HG03095 (cell line): ENCODE results near the gene FAM234B.

Experiments used
- ATAC-seq: cut with Tn5 transposase; IDR thresholded peaks from one replicate; pipeline ENCODE4 v1.9.1; 2021; ENCODE audit warnings: moderate library complexity; ENCODE audit not compliant: unreplicated experiment

The FAM234B gene

DNA sequence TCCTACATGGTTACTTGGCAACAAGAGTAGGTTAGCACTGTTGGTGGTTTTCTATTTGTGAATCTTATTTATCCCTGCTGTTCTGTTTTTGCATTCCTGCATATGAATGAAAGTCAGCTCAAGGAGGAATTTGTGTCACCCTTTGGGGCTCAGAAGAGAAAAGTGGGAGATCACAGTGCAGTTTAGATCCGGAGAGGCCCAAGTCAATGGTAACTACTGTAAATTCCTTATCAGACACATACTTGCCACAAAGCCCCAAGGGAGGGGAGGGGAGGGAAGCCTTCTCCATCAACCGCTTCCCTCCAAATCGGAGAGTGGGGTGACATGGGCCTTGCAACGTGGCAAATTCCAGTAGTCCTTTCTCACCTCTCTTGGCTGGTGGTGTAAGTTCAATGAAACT, 44.3 kb downstream of the FAM234B start:
- no peak for ATAC-seq

DNA sequence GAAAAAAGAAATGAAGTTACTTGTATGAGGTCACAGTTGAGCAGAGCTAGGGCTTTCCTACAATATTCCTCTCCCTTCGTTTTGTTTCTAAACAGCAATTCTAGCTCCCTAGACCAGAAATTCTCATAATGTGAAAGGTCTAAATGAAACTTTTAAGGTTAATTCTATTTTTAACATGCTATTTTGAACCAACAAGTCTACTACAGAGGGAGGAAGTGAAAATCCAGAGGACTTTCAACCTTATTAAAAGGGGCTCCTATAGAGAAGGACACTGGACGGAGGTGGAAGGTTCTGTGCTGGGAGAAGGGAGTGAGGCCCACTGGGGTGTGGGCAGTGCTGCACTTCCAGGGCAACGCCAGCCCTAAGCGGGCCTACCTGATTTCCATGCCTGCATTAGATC, 45.9 kb downstream of the FAM234B start:
- peak; percentile 42 for ATAC-seq

DNA sequence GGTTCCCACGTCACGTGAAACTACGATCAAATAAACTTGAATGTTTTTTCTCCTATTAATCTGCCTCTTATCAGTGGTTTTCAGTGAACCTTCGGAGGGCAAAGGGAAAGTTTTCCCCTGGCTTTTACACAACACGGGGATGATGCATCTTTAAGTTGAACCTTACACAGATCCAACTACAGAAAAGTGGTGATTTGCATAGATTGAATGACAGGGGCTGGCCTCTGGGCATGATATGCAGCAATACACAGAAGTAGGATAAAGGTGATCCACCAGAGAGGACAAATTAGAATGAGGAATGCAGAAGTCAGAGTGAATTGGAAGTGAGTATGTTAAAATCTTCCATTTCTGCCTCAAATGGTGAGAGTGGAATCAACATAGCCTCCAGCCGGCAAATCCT, 47.7 kb downstream of the FAM234B start:
- no peak for ATAC-seq

DNA sequence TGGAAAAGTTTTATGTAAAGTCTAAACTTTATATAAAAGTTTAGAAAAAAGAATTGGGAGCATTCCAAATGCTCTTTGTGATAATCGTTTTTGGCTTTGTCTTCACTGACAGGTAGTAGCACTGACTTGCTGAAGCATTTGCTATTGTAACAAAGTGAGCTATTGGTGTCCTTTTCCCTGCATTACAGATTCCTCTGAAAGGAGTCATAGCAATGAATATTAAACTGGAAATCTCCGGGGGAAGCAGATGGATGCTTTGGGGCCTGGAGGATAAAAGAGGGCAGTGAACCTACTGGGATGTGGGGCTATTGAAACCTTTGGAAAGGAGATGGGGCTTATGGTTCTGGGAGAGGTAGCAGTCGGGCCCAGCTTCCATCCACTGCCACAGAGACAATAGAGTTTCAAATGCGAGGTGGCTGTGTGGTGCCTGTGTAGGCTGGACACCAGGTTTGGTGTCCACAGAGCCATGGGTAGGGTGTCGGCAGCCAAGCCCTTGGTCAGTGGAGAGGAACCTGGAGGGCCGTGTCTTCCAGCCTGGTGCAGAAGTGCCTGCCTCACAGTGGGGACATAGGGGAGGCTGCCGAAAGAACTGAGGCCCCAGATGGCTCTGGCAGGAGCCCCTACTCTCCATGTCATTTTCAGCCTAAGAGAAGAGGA, 49.1 kb downstream of the FAM234B start:
- no peak for ATAC-seq

DNA sequence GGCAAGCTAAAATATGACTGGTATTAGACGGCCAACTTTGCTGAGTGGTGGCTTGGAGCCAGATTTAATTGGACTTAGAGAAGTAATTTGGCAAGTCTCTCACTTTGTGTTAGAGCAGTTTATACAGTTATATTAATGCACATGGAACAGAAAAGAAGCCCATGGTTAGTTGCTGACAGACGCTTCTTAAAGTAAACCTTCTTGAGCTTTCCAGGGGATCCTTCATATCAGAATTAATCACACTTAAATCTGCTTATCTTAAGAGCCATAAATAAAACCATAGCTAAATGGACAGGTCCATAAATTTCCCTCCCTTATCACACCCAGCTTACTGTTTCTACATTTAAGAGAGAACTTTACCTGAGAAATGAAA, 49.7 kb downstream of the FAM234B start:
- no peak for ATAC-seq

DNA sequence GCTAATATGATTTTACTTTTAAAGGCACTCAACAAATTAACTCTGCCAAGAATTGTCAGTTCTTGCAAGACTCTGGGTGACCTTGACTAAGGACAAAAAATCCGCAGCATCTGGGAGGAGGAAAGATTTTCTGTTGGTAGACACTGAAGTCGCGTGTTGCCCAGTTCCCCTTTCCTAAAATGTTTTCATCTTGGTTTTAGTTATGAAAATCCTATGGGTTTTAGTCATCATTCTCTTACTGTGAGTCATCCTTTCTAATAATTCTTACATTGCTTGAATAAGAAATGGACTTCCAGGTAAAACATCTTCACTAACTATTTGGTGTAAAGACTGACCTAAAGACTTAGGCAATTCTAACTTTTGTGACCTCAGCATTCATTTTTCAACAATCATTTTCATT, 50.2 kb downstream of the FAM234B start:
- ATAC-seq: peak; percentile 46

DNA sequence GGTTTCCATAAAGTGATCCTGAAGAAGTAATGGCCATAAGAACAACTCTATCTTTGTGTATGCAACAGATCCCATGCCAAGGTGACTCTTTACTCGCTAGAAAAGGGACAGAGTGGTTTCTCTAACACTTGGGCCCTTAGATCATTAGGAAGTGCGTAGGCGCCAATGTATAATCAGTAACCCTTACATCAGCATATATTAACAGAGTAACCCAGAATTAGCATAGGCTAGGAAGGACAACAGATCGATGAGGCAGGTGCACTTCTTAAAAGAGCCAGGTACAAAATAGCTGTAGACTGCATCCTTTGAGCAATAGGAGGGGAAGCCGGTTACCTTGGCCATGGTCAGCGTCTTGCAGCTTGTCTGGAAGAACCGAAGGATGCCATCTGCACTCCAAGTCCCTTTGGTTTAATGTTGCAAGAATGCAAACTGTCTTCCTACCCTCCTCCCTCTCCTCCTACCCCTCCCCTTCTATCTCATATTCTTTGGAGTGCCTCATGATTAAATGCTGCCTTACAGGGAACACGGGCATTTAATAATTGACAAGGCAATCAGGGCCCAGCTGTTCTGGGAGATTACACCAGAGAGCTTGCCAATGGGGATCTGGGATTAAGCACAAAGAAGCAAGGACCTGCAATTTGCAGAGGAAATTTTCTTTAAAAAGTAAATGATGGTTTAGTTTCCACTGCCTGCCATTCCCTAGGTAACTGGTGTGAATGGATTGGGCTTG, 51.2 kb downstream of the FAM234B start:
- ATAC-seq: no peak

DNA sequence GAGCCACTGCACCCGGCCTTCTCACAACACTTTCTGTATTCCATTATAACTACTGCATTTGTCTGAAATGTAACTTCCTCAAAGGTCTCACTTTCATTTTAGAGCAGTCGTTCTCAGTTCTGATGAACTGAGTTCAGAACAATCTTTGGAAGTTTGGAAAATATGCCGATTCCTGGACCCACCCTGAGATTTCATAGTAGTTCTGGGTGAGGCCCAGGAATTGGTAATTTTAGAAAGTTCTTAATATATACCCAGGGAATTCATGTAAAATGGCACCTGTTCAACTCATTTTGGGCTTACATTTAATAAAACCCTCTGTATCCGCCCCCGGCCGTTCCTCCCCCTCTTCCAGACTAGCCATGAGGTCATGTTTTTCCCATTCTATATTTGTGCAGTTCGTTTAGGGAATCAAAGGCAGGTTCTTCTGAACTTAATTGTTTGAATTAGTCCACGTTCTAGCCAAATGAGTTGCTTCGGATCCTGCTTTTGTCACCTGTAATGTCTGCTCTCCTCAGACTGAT, 53.4 kb downstream of the FAM234B start:
- no peak for ATAC-seq

DNA sequence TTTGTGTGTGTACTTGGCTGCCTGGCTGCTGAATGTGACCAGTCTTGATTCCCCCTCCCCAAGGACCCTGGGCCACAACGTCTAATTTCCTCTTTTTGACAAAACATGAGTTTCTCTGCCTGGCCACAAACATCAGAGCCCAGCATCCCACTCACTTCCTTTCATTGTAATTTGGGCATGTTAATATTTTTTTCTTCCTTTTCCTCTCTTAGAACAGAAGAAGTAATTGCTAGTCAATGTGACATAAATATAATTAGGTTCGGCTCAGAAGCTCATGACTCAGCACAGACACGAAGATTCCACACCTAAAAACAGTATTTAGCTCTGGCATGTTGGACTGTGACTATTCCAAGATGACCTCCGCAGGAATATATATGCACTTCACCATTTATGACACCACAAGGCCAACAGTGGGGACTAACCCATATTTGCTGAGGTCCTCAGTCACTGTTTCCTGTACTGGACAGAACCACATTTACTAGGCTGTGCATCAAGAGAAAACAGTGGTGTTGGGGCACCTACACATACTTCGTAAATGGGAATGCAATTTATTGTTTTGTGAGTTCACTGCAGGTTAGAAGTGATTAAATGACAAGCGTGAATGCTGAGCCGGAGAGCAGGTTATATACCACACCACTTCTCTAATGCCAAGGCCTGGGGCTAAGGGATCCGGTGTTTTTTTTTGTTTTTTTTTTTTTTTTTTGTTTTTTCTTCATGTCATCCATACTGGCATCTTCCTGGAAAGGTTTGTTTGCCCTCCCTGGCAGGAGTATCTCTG, 55.1 kb downstream of the FAM234B start:
- no peak for ATAC-seq

DNA sequence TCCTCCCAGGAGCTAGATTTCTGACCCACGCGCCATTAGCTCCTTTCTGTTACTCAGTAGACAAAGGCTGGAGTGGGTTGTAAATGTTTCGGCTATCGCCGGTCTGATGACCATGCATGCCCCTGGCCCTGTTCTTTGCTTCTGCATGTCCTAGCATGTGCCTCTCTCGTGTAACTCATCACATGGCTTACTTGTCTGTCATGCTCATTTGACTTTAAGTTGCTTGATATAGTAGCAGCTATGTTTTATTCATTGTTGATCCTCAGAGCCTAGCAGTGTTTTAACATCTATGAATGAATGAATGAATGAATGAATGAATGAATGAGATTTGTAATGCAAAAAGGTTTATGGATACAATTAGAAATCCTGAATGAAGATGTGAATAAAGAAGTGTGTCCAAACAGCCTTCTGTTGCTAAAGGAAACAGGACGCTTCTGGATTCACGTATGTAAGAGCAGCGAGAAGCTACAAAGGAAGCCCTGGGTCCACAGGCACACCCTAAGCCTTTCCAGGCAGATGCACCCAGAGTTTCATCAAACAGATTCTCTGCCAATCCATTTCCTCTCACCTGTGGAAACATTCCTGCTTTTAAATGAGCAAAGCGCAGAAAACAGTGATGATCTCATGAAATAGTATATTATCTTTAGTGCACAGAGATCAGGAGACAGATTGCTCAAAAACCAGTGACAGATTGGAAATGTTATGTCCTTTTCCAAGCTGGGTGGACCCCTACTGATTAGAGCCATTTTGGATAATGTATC, 55.8 kb downstream of the FAM234B start:
- no peak for ATAC-seq

DNA sequence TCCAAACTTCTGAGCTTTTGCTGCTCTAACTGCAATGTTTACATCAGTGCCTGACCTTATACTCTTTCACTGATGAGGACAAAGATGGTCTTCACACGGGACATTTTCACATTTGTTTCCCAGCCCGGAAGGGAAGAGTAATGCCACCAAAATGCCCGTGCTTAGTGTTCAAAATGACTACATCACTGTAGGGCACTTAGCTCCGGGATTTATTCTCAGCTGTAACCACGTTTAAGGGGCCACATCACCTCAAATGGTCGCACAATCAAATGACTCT, 56.4 kb downstream of the FAM234B start:
- no peak for ATAC-seq

DNA sequence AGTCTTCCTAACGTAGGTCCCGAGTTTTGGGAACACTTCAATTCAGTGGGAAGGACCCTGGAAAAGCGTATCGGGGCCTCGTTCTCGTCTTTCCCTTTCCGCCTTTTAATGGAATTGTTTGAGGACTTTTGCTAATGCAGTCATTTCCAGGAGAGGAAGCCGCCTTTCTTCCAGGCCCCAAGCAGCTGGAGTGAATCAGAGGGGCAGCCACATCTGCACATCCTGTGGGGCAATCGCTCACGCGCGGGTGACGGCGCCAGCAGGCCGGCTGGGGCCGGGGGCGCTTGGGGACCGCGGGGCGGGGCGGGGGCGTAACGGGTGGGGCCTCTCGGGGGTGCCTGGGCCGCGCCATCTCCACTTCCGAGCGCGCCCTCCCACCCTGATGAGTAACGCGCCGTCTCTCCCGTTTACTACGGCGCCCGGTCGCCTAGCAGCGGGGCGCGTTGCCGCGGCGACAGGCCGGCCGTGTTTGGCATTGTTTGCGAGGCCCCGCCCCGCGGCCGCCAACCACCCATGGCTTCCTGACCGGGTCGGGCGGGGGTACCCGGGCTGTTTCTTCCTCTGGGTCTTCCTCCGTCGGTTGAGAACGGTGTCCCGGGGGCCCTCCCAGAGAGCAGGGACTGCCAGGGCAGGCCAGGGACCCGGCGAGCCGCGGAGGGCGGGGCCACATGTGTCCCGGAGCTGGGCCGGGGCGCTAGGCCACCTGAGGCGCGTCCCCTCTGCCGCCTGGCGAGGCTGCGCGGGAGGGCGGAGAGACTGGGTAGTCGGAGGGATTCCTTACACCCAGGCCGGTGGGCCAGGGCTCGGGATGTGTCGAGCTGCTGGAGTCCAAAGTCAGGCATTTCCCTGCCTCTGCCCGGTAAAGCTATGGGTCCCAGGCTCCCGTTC, 56.9 kb downstream of the FAM234B start:
- peak; percentile 69 for ATAC-seq

DNA sequence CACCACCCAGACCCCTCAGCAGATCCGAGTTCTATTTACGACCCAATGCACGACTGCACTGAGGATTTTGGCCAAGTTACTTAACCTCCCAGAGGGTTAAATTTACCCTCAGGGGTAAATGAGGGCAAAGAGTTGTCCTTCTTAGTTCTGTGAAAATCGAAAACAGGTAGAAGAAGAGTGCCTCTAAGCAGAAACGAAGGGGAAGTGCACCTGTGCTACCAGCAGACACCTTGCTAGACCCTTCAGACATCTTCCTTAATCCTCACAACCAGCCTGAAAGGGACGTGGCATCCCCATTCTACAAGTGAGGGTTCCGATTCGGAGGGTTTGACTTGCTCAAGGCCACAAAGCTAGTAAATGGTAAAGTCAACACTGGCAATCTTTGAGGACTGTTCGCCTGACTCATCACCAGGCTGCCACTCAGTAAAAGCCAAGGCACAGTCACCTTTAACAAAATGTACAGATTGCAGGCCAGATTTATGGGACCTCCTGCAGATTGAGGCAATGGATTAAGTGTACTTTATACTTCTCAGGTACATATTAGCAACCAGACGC, 57.7 kb downstream of the FAM234B start:
- ATAC-seq: no peak

DNA sequence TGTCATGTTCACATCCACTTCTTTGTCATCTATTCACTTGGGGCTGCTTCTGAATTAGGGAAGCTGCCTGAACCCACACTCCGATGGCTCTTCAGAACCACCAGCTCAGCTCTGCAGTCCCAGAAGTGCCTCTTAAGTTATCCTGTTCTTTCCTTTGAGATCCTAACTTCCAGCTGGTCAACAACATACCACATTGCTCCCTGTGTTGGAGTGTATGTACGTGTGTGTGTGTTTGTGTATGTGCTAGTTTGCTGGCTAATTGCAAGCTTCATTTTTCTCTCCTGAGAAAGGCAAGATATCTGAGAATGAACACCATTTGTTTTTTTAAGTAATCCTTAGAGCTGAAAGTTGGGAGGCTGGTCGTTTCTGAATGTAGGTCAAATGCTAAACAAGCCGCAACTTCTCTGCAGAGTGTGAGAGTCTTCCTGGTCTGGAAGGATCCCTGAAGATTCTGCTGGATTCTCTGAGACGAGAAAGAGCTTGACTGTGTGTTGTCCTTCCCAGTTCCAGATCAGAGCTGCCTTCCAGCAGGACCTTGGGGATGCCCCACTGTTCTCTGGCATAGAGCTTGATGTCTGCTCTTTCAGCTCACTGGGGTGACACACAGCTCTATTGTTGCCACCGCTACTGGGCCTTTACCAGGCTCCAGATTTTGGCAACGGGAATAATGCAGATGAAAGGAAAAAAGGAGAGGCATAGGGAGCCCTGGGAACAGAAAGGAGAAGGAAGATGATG, 58.4 kb downstream of the FAM234B start:
- no peak for ATAC-seq

DNA sequence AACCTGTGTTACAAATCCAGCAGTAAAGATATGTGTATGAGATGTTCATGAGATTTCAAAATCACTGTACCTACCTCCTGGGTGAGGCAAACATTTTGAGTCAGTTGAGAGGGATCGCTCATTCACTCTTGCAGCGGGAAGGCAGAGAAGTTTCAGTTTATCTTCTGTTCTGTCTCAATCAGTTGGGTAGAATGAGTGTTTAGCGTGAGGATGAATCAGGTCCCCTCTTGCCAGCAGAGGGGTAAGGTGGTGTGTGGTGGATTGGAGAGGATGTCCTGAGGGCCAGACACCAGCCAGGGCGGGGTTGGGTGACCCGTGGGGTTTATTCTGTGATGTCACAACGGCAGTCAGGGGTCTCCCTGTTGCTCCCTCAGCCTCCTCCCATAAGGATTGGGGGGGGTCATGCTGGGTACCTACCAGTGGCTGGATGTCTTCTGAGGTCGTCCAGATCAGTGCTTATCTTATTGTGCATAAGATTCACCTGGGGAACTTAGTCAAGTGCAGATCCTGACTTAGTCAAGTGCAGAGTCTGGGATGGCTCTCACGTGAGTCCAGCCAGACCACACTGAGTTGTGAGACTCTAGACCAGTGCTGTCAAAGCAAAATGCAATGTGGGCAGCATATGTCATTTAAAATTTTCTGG, 59.3 kb downstream of the FAM234B start, which contains the start of gene GSG1:
TSS of gene GSG1 (minus strand) at position 277 of the 643 bp plus-strand sequence. CDS start at position 122, 155 bp downstream.
- ATAC-seq: no peak

DNA sequence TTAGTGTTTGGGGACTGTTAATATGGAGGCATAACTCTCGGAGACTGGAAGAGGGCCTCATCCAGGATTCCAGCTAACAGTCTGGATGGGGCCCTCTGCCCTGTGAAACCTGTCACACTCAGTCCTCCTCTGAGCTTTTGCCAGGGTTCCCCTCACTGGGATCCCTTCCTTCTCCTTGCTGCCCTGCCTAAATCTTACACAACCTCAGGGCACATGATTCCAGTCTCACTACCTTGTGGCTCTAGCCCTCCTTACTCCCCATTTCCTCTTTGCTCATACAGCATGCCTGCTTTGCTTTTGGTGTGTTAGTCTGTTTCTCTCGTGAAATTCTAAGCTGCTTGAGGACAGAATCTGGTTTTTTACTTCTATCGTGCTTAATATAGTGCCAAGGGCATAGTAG, 60.2 kb downstream of the FAM234B start:
- ATAC-seq: no peak

DNA sequence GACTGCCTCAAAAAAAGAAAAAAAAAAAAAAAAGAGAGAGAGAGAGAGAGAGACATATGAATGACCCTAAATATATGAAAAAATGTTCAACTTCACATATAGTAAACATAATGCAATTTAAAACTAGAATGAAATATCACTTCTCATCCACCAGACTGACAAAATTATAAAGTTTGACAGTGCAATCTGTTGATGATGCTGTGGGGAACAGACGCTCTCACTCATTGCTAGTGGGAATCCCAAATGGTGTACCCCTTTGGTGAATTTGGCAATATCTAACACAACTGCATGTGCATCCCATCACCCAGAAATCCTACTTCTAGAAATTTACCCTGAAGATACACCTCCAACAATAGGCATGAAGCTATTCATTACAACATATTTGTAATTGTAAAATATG, 61.6 kb downstream of the FAM234B start:
- ATAC-seq: no peak

DNA sequence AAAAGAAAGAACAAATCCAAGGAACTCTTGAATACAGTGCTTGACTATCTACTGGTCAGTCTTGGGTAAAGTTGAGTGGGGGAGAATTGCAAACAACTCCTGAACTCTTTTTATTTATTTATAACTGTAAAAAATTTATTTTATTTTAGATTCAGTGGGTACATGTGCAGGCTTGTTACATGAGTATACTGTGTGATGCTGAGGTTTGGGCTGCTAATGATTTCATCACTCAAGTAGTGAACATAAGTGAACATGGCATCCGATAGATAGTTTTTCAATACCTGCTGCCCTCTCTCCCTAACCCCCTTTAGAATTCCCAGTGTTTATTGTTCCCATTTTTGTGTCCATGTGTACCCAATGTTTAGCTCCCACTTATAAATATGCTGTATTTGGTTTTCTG, 62.5 kb downstream of the FAM234B start:
- ATAC-seq: no peak

DNA sequence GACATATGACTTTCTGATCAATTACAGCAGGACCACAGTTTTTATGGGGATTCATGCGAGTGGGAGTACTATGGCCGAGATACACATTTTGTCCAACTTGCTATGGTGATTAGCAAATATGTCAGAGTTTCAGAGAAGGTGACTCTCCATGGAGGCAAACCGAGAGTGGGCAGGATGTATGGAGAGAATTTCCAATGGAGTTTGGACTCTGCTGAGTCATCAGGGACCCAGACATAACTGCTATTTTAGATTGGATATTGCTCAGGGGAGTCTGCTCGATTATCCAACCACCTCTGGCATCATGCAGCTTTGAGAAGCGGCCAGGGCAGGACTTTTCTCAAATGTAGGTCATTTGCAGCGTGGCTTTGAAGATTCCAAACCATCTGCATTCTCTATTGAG, 68.8 kb downstream of the FAM234B start:
- ATAC-seq: no peak
